HFF-Myc (cell line): ENCODE results near the gene CDKL4.
"Not testable (repeated sequence)": the region's sequence is repeated elsewhere in the genome, so short reads cannot be mapped to it uniquely, and the experiment has no call there.

ENCODE experiments used
- DNase-seq: peaks from one replicate; pipeline ENCODE4 v3.0.0-alpha.2; 2011; ENCODE audit warnings: low read depth; ENCODE audit errors: extremely low read depth
- H3K4me3 ChIP-seq: replicated peaks from 2 replicates; pipeline ENCODE4 v1.5.1; 2011; ENCODE audit warnings: low read depth, mild to moderate bottlenecking, control low read depth, low read length
- TF ChIP-seq, protein P1 (sequence below): IDR thresholded peaks from 2 replicates; pipeline ENCODE4 v1.5.1; 2012; ENCODE audit warnings: mild to moderate bottlenecking, low read depth, low read length, control low read depth; ENCODE audit errors: missing control alignments

CDKL4 gene

DNA sequence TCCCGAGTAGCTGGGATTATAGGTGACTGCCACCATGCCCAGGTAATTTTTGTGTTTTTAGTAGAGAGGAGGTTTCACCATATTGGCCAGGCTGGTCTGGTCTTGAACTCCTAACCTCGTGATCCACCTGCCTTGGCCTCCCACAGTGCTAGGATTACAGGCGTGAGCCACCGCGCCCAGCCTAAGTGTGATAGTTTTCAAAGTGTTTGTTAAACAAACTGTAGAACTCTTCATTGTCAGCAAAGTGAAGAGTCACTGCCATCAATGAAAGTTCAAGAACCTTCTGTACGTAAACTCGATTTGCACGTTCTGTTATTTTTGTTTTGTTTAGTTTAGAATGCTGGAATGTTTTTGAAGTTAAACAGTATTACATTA lies 104.9 kb downstream of the CDKL4 start:
- TF ChIP-seq, protein P1, sequence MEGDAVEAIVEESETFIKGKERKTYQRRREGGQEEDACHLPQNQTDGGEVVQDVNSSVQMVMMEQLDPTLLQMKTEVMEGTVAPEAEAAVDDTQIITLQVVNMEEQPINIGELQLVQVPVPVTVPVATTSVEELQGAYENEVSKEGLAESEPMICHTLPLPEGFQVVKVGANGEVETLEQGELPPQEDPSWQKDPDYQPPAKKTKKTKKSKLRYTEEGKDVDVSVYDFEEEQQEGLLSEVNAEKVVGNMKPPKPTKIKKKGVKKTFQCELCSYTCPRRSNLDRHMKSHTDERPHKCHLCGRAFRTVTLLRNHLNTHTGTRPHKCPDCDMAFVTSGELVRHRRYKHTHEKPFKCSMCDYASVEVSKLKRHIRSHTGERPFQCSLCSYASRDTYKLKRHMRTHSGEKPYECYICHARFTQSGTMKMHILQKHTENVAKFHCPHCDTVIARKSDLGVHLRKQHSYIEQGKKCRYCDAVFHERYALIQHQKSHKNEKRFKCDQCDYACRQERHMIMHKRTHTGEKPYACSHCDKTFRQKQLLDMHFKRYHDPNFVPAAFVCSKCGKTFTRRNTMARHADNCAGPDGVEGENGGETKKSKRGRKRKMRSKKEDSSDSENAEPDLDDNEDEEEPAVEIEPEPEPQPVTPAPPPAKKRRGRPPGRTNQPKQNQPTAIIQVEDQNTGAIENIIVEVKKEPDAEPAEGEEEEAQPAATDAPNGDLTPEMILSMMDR = no peak
- no peak overlapping the region for H3K4me3 ChIP-seq
- no peak for DNase-seq

- not testable (repeated sequence) for H3K4me3 ChIP-seq, DNase-seq
Measured at GRCh38 chr2:39138187-39138836, 105.5 kb downstream of the CDKL4 start.

GRCh38 chr2:39136799-39137198 lies 107.0 kb downstream of the CDKL4 start:
- TF ChIP-seq, protein P1 = no peak

GRCh38 chr2:39135690-39136259 lies 108.0 kb downstream of the CDKL4 start:
- no peak for DNase-seq
- TF ChIP-seq, protein P1 = no peak
- no peak overlapping the region for H3K4me3 ChIP-seq

More at GRCh38 chr2:39136799-39137198, 107.0 kb downstream of the CDKL4 start:
- DNase-seq = no peak
- no peak overlapping the region for H3K4me3 ChIP-seq

DNA sequence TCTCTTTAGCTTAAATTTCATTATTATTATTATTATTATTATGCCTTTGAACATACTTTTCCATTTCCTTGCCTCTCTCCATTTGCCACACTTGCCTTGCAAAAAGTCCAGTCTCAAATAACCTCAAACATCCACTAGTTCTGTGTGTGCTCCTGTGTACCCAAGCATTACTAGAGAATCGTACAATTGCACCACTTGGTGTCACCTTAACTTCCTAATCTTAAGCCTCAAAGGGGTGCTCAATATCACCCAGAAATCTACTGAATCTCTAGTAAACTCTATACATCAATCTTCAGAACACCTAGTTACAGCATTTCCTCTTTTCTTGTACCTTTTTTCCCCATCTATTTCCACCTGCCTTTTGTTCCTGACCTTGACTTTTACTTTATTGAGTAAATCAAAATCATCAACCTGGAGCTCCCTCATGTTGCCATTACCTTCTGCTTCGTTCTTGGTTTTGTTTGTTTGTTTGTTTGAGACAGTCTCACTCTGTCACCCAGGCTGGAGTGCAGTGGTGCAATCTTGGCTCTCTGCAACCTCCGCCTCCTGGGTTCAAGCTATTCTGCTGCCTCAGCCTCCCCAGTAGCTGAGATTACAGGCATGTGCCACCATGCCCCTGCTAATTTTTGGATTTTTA lies 110.4 kb downstream of the CDKL4 start:
- no peak overlapping the region for H3K4me3 ChIP-seq
- no peak for DNase-seq
- TF ChIP-seq, protein P1 = no peak

GRCh38 chr2:39128919-39129391 lies 114.8 kb downstream of the CDKL4 start:
- DNase-seq = no peak
- TF ChIP-seq, protein P1 = no peak
- H3K4me3 ChIP-seq = no peak overlapping the region

DNA sequence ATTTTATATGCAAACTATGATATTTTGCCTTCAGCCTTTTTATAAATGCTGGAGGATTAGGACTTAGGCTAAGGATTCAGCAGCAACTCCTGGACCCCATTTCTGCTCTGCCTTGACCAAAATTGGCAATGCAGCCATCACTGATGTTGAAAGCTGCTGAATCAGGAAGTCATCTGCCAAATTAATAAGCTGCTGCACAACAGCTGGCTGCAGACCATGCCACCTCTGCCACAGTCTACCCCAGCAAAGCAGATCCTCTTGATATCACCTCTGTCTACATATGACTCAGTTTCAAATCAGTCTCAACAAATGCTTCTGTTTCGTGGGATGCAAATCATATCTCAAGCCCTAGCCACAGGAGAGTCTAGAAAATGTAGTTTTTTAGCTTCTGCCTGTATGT lies 115.8 kb downstream of the CDKL4 start:
- no peak for DNase-seq
- H3K4me3 ChIP-seq = no peak overlapping the region

More for the DNA sequence above, 115.8 kb downstream of the CDKL4 start:
- TF ChIP-seq, protein P1 = no peak
